ENCODE results near the gene MGAT5B.
A peak's percentile ranks its signal among the peaks of the same experiment; 100 is the strongest.
"Not testable (repeated sequence)": the region's sequence is repeated elsewhere in the genome, so short reads cannot be mapped to it uniquely, and the experiment has no call there.

MGAT5B gene

GRCh38 chr17:76849160-76849559, 19.0 kb upstream of the MGAT5B start:
- not testable (repeated sequence) for DNase-seq

GRCh38 chr17:76852843-76853242, 15.4 kb upstream of the MGAT5B start:
- no peak for DNase-seq

DNA sequence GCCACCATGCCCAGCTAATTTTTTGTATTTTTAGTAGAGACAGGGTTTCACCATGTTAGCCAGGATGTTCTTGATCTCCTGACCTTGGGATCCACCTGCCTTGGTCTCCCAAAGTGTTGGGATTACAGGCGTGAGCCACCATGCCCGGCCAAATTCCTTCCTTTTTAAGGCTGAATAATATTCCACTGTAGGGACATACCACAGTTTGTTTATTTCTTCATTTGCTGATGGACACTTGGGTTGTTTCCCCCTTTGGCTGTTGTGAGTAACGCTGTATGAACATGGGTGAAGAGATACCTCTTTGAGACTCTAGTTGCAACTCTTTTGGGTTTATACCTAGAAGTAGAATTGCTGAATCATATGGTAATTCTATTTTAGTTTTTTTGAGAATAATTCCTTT, 13.1 kb upstream of the MGAT5B start:
- no peak for DNase-seq

DNA sequence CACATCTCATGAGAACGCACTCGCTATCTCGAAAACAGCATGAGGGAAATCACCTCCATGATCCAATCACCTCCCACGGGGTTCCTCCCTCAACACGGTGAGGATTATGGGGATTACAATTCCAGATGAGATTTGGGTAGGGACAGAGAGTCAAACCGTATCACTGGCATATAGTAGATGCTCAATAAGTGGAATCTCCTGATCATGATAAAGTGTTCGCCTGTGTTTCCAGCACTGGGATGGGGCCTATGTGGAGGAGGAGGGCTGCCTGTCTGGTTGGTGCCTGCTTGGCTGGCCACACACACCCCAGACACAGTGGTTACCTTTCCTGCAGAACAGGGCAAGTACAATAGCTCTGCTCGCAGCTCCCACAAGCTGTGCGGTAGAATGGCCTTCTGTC, 6.1 kb upstream of the MGAT5B start:
- DNase-seq: no peak

DNA sequence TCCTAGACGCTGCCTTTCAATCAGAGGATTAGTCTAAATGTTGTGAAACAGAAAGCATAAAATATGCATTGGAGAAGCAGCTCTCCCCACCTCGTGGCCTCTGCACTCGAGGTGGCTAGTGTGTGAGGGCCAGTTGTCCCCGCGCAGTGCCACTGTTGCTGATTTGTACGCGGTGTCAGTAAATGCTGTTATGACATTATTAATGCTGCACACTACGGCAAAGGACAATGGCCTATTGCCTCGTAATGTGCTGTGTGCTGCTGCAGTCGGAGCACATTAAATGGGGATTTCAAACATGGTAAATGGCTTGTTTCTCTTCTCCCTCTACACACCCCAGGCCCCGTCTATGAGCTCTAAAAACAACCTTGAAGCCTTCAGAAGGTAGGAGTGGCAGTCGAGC, 5.7 kb upstream of the MGAT5B start:
- no peak for DNase-seq

- DNase-seq: no peak
Observed at GRCh38 chr17:76864024-76864423, 4.2 kb upstream of the MGAT5B start.

- no peak for DNase-seq
Observed at GRCh38 chr17:76865174-76865573, 3.0 kb upstream of the MGAT5B start.

DNA sequence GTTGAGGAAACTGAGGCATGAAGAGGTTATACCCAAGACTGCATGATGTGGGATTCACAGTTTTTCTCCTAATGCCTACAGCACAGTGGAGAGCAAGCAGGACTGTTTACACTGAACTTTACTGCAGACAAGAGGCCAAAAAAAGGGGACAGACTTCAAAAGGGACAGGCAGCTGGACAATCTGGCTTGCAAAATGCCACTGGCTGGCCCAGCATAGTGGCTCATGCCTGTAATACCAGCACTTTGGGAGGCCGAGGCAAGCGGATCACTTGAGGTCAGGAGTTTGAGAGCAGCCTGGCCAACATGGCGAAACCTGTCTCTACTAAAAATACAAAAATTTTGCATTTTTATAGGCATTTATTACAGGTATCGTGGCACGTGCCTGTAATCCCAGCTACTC, 2.0 kb upstream of the MGAT5B start:
- DNase-seq: no peak

DNA sequence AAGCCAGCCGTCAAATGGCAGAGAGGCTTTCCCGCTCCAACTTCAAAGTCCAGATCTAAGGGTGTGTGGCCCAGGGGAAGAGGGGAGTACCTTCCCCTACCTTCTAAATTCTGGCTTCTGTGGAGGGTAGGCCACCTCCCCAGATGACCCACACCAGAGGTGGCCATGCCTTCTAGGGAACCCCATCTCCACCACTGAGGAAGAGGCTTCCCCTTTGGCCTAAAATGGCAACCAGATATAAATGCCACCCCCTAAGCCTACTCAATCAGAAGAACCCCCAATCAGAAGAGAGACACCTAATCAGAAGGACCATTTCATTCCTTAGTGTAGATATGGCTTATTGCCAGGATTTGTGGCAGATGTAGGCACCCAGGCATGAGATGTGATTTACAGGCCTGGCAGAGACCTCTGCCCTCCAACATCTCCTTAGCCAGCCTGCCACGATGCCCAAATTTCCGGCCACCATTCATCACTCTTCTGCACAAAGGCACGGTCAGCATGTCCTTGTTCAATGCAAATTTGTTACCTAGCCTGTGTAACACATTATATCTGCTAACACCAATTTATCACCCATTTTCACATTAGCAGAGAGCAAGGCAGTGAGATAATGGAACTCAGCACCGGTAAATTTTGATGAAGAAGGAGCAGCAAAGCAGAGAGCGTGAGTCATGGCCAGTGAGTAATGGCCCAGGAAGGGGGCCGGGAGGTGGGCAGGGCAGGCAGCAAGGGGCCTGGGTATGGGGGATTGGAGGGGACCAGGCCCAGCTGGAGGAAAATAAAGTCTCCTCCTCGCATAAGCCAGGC, 1.2 kb upstream of the MGAT5B start:
- DNase-seq: no peak

- DNase-seq: no peak
Observed at GRCh38 chr17:76867578-76868175, 527 bp upstream of the MGAT5B start.

DNA sequence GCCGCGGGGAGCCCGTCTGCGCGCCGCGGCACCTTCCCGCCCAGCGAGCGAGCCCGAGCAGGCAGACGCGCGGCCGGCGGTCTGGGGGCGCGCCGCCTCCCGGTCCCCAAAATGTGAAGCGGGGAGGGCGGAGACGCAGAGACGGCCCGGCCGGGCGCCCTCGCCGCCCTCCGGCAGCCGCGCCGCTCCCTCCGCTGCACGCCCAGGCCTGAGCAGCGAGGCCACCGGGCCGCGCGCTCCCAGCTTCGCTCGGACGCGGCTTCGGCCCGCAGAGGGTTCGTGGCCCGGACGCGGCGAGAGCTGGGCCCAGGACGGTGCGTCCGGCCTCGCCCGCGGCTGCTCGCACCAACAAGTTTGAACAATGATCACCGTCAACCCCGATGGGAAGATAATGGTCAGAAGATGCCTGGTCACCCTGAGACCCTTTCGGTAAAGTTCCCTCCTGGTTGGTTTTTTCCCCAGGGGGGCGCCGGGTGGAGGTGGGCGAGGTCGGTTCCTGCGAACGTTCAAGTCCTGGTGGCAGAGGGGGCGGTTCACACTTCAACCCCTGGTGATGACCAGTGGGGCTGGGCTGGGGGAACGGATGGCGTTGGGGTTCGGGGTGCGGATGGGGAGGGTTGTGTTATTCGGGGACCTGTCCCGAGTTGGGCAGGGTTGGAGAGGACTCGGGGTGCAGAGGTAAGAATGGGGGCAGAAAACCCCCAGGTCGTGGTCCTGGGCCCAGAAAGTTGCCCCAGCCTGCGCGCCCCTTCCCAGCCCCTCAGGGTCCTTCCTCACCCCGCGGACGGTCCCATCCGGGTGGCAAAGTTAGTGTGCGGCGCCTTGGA, 678 bp downstream of the MGAT5B start:
- peak; percentile 29 to 49 for DNase-seq

- peak; percentile 22 to 34 for DNase-seq
Observed at GRCh38 chr17:76869496-76870376, 1.5 kb downstream of the MGAT5B start.

DNA sequence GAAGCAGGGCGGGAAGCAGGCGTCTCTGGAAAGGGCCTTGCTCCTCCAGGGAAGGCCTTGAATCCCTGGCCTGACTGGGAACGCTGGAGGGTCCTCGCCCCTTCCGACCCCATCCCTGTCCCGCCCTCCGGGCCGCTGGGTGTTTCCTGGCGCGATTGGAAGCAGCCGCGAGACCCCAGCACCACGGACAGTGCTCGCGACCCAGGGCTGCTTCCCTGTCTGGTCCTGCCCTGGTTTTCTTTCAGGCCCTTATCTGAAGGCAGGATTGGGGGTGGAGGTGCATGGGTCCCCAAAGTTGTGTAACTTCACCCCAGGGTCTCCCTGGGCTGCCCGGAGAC, 2.1 kb downstream of the MGAT5B start:
- DNase-seq: no peak

- no peak for DNase-seq
Observed at GRCh38 chr17:76871668-76872067, 3.5 kb downstream of the MGAT5B start.

DNA sequence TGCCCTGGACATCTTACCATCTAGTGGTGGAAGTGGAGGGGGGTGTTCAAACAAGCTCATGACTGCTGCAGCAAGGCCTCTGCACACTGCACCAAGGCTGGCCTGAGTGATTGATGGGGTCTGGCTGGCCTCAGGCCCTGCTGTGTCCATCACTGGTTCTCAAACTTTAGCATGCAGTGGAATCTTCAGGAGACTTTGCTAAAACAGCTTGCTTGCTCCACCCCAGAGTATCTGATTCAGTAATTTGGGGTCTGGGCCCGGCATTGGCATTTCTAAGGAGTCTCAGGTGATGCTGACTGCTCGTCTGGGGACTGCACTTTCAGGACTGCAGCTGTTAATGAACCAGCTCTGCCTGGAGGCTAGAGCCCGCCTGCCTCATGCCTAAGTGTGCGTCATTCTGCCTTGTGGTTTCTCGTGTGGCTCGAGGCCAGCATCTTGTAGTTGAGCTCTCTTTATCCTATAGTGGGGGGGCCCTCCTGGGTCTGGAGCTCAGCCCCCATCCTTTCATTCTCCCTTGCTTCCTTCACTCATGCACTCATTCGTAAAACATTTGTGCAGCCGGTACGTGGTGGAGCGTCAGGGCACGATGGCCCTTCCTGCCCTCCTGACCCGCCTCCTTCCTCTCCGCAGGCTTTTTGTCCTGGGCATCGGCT, 4.1 kb downstream of the MGAT5B start:
- no peak for DNase-seq

DNA sequence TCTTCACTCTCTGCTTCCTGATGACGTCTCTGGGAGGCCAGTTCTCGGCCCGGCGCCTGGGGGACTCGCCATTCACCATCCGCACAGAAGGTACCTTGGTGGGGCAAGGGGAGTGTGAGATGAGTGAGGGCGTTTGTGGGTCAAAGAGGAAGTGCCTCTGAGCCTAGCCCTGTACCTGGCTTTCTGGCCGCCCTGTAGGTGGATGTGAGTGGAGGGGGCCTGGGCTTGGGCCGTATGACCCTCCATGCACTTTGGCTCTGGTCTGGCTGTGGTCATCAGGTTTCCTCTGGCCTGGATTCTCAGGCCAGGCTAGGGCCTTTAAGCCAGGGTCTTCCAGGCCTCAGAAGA, 4.6 kb downstream of the MGAT5B start:
- no peak for DNase-seq

DNA sequence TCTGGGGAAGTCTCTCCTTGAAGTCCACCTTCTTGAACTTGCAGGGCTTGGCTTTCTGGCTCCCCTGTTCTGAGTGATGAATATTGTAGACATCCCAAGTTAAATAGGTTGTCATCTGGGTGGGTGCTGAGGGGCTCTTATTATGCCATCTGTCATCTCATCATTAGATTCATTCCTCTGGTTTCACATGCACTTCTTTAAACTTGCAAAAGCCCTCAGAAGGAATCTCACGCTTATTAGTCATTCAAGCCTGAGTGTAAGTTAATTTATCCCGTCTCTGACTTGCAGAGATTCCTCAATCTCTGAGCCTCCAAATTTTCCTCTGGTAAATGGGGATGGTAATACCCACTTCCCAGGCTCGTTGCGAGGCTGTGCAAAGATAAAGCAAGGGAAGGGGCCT, 5.7 kb downstream of the MGAT5B start:
- DNase-seq: no peak

GRCh38 chr17:76877437-76877836, 9.2 kb downstream of the MGAT5B start:
- no peak for DNase-seq

GRCh38 chr17:76878568-76878967, 10.4 kb downstream of the MGAT5B start:
- no peak for DNase-seq

GRCh38 chr17:76879254-76879653, 11.1 kb downstream of the MGAT5B start:
- DNase-seq: no peak

- no peak for DNase-seq
Observed at GRCh38 chr17:76879691-76880090, 11.5 kb downstream of the MGAT5B start.

GRCh38 chr17:76880268-76880667, 12.1 kb downstream of the MGAT5B start:
- DNase-seq: no peak

DNA sequence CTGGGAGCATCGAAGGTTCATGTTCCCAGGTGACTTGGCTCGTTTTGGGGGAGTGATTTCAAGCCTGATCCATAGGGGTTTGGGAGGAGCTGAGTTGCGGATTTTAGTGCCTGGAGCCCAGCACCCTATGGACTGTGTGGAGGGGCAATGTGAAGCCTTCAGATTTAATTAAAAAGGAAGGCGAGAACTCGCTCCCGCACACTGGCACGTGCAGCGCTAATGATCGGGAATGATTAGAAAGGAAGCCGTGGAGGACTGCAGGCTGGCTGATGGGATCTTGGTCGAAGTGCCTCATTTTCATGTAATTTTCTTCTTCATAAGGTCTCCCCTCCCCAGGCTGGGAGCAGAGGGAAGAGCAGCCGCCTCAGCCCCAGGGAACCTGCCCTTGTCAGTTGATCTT, 12.8 kb downstream of the MGAT5B start:
- no peak for DNase-seq
